Stimulated activated CD4-positive, alpha-beta T cell treated with anti-CD3 and anti-CD28 coated beads, Interleukin-1b, Interleukin-23, amount 100 ng/mL, for 48 hours (primary cell): ENCODE measurements around the gene CDC45.
A peak's percentile ranks its signal among the peaks of the same experiment; 100 is the strongest.
"Not testable (repeated sequence)": the region's sequence is repeated elsewhere in the genome, so short reads cannot be mapped to it uniquely, and the experiment has no call there.

Source experiments
- DNase-seq: peaks from one replicate; pipeline ENCODE4 v3.0.0-alpha.2; 2020

The CDC45 gene

DNA sequence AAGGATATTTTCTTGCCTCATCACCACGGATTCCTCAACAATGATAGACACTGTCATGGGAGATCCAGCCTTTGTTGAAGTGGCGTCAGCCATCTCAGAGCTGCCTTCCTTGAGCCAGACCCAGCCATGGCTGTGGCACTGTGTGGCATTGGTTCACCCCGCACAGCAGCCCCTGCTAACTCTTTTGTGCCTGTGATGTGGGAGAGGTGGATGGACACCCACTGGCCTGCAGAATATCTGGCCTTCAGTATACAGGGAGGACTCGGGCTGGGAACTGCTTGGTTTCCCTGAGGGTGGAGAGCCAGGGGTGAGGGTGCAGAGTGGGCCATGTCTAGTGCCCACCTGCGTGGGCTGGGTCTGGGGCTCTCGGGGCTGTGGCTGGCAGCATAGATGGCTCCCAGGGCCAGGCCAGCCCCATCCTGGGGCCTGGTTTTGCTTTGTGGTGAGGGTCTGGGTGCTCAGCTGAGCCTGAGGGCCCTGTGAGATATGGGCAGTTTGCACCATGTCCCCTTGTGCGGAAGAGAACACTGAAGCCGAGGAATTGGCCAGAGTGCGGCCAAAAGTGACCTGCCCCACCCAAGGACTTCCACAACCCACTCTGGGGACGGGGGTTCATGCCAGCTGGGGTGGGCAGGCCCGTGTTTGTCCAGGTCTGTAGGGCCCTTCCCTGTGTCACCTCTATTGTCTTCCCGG lies 38.3 kb downstream of the CDC45 start:
- DNase-seq: no peak

DNA sequence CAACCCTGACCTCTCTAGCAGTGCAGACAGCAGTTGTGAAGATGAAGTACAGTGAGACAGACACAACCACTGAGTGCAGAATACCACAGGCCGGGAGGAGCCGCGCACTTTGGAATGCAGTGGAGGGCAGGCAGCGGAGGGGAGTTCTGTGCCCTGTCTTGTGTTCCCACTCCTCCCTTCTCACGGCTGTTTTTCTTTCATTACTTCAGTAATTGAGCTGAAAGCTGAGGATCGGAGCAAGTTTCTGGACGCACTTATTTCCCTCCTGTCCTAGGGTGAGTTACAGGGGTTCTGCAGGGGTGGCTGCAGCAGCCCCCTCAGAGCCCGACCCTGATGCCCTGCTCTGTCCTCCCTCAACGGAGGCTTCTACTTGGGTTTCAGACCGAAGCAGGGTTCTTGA lies 38.9 kb downstream of the CDC45 start:
- no peak for DNase-seq

DNA sequence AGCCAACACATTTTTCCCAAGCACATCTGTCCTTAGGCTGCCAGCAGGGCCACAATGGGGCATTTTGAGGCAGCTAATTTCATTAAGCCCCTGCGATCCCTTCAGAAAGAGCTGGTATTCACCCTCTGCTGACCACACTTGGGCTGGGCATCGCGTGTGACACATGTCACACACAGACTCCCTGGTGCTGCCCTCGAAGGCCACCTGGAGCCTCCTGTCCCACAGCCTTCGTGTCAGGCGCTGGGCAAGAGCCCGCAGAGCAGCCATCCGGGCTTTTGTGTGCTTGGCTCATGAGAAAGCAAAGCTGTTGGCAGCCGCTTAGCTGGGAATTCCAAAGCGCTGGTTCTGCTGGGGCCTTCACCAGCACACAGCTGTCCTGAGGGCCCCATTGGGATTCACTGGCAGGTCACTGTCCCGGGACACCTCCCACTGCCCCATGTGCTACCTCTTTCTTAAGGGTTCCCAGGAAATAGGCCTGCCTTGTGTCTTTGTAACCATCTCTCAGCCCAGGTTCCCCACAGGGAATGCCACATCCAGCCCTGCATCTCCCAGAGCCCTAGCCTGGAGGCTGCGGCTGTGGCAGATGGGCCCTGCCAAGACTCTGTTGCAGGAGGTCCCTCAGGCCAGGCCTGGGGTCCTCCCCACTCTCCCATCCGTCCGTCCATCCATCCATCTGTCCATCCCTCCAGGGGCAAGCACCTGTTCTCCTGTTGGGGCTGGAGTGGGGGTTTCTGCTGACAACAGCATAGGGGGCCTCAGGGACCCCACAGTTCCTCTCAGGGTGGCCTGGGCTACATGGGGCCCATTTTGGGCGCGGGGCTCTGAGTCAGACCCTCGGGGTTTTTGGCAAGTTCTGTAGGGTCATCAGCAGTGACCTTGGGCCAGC lies 39.6 kb downstream of the CDC45 start:
- DNase-seq: no peak

DNA sequence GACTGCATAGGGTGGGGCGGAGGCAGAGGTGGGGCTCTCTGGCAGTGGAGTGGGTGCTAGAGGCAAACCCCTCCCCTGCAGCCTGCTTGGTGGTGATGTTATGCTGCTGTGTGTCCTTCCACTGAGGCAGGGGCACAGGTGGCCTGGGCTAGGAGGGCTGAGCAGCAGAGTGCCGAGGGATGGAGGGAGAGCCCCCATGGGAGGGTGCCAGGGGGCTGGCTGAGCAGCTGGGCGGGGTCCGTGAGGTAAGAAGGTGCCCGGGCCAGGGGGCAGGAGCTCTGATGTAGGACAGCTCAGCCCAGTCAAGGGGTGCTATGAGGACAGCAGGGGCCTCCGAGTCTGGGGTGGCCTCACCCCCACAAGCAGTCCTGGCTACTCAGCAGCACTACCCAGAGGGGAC lies 40.3 kb downstream of the CDC45 start:
- no peak for DNase-seq

DNA sequence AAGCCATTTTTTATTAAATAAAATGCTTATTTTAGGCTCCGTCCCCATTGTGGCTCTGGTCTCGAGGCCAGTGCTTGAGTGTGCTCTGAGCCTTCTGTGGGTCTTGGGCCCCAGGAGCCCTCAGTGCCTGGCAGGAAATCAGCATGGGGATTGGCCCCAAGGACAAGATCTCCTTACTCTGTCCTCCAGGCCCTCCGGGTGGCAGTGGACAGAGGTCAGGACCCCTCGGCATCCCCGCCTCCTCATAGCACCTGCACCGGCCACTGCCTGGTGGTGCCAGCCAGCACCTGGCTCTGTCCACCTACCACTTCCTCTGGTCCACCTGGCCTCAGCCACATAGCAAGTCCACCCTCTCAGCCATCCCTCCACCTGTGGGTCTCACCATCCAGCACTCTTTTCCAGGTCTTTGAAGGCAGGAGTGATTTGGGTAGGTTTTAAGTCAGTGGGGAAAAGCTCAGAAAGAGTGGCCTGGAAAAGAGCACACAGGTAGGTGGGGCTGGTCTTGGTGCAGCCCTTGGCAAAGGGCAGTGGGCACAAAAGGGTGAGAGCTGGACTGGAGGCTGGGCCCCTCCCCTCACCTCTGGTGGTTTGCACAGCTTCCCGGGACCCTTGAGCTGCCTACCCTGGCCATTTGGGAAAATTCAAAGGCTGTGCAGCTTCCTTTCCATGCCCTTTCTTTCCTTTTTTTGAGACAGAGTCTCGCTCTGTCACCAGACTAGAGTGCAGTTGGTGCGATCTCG lies 41.0 kb downstream of the CDC45 start:
- DNase-seq: no peak

DNA sequence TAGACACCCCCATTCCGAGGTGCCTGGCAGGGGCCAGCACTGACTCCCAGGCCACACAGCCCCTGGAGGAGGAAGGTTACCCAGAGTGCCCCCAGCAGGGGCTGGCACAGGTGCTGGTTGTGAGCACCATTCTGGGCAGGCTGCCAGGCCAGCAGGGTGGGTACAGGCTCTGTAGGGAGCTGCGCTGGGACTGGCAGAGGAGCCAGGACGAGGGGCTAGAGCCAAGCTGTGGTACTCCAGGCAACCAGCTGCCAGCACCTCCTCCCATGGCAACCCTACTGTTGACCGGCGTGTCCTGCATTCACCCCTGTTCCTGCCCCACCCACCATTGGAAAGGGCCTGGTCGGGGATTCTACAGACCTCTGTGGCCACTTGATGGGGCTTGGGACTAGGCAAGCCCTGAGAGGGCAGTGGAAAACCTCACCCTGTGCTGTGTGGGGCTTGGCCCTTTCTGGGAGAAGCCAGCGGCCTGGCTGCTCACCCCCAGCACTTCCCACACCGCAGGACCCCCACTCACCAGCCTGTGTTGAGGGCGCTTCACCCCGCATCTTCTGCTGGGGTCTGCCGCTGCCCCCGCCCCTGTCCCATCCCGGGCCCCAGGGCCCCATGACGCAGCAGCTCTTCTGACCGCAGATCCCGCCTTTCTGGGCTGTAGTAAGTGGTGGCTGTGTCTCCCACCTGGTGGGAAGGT lies 42.6 kb downstream of the CDC45 start:
- DNase-seq: no peak

DNA sequence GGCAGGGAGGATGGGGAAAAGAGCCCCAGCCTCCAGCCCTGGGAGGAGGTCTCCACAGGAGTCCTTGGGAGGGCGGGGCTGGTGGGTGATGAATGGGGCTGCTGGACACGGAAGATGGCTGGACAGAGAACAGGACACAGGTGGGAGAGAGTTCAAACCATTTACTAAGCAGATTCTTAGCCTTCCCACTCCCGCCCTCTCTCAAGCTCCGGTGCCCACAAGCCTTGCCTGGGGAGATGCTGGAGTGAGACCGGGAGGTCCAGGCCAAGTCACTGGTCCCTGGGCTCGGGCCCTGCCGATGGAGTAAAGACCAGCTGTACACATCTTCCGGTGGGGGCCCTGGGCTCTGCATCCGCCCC lies 43.1 kb downstream of the CDC45 start:
- no peak for DNase-seq

DNA sequence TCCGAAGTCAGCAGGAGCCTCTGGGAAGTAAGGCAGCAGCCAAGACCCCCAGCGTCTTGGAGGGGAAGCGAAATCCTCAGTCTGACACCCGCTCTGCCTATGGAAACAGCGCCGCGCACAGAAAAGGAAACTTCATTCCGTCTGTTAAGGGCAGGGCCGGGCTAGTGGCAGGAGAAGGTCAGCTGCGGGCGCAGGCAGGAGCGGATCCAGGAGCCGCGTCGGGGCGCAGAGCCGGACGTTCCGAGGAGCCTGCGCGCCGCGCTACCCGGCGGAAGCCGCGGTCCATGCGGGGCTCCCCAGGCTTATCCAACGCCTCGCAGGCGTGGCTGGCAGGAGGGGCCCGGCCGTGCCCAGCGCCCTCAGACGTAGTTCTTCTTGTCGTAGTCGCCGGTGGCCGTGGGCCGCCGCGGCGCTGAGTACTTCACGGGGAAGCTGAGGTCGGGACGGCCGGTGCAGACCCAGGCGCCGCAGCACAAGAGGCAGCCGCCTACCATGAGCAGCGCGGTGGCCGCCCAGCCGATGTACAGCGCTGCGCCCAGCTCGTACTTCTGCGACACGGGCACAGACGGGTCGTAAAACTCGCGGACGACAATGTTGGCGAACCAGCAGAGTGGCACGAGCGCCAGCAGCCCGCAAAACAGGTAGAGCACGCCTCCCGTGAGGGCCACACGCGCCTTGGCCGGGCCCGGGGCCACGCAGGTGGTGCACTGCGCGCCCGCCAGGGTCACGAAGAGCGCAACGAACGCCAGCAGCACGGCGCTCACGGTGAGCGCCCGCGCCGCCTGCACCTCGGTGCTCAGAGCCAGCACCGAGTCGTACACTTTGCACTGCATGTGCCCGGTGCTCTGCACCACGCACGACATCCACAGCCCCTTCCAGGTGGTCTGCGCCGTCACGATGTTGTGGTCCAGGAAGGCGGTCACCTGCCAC lies 43.8 kb downstream of the CDC45 start:
- peak; percentile 23 for DNase-seq

DNA sequence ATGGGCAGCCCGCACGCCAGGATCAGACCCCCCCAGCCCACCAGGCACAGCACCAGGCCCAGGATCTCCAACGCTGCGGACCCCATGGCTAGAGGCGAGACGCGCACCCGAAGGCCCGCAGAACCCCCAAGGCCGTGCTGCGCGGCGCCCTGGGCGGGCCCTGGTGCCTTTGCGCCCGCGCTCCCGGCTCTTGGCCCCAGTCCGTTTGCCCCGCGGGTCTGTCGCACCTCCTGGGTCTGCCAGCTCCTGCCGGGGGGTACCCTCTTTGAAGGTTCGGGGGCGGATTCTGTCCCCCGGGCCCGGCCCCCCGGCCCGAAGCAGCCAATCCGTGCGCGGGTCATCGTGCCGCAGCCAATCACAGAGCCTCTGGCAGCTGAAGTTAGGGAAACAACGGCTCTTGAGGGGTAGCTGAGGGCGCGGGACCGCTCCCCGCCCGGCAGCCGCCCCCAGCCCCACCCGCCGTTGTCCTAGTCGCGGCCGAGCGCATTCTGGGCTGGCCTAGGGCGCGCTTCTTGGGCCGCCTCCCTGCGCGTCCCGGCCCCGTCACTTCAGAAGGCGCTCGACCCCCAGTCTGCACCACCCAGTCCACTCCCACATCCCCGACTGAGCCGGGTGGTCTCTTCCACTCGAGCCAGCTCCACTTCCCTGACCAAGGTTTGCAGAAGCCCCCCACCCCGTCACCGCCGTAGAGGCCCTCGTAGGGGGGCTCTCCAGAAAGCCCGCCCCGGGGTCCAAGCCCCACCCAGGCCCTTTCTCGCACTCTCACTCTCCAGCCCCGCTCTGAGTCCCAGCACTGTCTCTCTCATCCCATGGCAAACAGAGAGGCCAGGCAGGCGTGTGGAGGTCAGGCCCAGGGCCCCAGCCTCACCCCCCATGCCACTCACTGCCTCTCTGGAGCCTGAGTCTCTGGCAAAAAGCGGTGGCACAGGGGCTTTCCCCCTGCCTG lies 44.7 kb downstream of the CDC45 start, which contains the start of gene CLDN5:
Gene CLDN5 (minus strand): TSS at position 241 of the 946 bp plus-strand sequence. CDS start 155 bp downstream, at position 86.
- DNase-seq: no peak

DNA sequence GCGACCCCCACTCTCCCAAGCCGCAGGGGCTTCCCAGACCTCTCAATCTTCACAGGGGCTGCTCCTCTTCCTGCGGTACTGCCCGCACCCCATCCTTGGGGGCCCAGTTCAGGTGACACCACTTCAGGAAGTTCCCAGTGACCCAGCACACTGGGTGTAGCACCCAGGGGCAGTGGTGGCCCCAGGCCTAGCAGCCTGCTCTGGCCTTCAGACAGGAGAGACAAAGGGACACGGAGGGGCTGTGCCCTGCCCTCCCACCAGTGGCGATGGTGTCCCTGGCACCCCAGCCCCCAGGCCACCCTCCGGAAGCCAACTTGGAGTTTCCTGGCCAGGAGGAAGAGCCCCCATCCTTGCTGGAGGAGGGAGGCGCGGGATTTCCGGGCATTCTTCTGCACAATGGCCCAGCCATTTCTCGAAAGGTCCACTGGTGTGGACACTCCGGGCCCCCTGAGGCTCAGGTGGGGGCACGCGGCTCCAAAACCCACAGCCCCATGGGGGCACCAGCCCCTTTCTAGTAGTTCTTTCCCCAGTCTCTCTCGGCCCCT lies 45.5 kb downstream of the CDC45 start:
- DNase-seq: no peak

DNA sequence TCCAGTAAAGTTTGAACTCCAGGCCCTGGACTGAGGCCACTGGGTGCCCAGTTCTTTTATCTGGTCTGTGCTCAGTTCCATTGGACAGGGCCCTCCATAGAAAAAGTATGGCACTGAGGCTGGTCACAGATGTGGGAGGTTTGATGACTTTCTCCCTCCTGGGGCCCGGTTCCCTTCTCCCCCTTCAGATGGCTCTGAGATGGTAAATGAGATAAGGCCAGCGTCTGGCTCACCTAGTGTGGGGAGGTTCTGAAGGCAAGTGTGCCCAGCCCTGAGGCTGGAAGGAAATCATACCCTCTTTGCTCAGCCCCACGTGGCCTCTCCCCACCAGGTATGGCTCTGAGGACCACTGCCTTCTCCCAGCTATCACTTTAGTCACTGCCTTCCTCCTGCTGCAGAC lies 45.9 kb downstream of the CDC45 start:
- DNase-seq: no peak

DNA sequence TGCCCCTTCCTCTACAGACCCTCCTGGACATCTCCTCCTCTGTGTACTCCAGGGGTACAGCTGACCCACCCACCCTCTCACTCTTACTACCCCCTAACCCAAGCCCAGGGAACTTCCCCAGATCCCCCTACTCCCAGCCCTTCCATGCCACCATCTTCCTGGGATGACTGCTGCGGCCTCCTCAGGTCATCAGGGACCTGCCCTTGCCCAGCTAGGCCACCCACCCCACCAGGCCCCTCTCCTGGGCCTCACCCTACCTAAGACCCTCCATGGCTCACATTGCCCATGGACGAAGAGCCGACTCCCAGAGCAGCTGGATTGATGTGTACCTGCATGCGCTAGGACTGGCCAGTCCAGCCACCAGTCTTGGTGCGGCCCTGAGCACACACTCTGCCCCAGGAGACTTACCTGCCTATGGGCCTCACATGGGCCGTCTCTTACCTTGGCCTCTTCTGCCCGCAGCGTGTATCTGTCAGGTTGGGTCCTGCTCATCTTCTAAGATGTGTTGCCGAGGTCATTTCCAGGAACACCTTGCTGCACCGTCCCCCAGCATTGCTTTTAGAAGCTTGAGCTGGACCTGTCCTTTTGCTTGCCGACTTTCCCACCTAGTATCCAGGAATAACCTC lies 46.5 kb downstream of the CDC45 start:
- no peak for DNase-seq

DNA sequence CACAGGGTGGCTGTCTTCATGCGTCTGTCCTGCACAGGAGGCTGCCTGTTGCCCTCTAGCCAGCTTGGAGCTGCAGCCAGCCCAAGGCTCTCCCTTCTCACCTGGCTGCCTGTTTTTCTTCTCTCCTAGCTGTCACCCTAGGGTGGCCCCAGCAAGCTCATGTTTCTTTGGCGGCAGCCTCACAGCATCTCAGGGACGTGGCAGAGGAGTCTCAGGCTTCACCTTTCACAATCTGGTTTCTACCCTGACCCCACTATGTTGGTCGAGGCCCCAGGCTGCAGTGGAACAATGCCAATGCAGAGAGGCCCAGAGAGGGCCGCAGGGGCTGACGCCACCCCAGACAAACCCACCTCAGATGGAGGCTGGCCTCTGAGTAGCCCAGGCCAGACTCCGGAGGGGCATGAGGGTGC lies 47.0 kb downstream of the CDC45 start:
- DNase-seq: no peak

DNA sequence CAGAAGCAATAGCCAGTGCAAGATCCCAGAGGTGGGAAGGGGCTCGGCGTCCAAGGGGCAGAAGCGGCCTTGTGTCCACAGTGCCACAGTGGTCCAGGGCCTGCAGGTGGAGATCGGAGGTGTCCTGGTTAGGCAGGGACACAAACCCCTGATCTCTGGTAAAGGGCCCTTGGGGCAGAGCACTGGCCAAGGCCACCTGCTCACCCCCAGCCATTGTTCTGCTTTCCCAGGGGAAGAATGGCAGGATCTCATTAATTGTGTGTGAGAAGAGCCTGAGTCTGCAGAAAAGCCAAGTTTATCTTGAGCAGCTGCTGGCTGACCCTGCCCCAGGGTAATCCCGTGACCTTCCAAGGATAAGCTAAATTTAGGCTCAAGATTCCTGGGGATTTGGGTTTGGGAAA lies 47.6 kb downstream of the CDC45 start:
- DNase-seq: no peak

DNA sequence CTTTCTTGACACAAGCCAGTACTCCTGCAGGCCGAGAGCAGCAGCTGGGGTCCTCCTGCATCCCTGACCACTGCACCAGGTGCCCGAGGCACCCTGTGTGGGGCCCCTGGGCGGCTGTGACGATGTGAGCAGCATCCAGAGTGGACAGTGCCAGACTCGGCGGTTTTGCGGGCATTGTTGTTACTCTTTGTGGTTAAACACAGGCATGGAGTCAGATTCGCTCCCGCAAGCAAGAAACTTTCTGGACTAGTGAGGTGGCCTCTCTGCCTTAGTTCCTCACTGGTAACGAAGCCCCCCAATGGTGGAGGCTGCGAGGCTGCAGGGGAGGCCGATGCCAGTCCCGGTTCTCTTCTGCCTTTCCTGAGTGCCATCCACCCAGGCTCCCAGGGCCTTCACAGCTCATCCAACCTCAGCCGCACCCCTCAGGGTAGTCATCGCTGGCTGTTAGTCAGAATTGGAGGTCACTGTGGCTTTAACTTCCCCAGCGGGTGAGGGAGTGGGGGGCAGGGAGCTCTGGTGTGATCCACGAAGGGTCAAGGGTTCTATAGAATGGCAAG lies 48.2 kb downstream of the CDC45 start:
- DNase-seq: no peak

DNA sequence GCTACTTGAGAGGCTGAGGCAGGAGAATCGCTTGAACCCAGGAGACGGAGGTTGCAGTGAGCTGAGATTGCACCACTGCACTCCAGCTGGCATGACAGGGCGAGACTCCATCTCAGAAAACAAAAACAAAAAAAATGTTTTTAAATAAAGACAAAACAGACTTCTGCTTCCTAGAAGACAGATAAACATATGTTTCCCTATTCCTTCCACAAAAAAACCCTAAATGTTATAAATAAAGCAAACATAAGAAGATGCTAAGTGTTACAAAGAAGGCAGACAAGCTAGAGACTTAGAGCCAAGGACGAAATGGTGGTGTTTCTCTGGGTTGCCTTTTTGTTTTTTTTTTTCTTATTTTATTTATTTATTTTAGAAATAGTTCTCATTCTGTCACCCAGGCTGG lies 50.1 kb downstream of the CDC45 start:
- no peak for DNase-seq

DNA sequence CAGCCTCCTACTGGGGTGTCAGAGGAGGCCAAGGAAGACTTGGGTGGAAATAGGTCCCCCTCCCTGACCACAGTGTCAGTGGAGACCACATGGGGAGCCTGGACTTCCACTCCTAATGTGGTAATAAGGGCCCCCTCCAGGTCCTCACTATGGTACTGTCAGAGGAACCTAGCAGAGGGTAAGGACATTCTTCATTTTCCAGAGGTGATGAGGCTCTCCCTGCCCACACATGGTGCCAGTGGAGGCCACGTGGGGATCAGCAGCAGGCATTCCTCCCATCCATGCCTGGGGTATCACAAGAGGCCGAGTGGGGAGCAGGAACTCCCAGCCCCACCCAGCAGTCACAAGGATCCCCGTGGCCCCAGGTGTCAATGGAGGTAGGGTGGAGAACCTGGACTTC lies 51.0 kb downstream of the CDC45 start:
- no peak for DNase-seq

DNA sequence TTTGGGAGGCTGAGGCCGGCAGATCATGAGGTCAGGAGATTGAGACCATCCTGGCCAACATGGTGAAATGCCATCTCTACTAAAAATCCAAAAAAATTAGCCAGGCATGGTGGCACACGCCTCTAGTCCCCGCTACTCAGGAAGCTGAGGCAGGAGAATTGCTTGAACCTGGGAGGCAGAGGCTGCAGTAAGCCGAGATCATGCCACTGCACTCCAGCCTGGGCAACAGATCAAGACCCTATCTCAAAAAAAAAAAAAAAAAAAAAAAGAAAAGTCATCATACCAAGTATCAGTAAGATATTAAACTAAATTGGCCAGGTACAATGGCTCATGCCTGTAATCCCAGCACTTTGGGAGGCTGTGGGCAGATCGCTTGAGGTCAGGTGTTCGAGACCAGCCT lies 51.6 kb downstream of the CDC45 start:
- DNase-seq: not testable (repeated sequence)

DNA sequence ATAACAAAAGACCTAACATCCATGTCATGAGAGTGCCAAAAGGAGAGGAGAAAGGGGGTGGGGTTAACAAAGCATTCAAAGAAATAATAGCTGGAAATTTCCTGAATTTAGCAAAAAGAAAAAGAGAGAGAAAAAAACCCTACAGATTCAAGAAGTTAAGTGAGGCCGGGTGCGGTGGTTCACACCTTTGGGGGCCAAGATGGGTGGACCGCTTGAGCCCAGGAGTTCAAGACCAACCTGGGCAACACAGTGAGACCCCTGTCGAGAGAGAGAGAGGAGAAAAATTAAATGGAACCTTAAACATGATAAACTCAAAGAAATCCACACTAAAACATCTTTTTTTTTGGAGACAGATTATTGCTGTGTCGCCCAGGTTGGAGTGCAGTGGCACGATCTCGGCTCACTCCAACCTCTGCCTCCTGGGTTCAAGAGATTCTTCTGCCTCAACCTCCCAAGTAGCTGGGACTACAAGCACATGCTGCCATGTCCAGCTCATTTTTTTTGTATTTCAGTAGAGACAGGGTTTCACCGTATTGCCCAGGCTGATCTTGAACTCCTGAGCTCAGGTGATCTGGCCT lies 53.4 kb downstream of the CDC45 start:
- DNase-seq: no peak
